ENCODE measurements around the gene FOXA1. TPM values are rescaled to one million over a fixed set of nuclear protein-coding genes. Genes with fewer than 3 reads are reported as not detected.

The FOXA1 gene
- total and polyA plus RNA-seq, 2 of the 8 experiments (the other 6 are each of a cell fraction or from before 2014, with no cell fraction given): 0.08 to 0.20 TPM

- no peak for FAIRE-seq
- H2AK5ac ChIP-seq (ENCODE audit: low read depth, low read length): no peak overlapping the region
- CTCF ChIA-PET (ENCODE audit: partially characterized antibody): interaction anchor here (0.6 to 7.6 kb wide), 11 partner anchors 8 to 371 kb away, joined by 3 to 62 read pairs (median 6); no protein-coding TSS in a partner anchor
Measured at GRCh38 chr14:37600880-37601741, 6.1 kb upstream of the FOXA1 start.

More at GRCh38 chr14:37600880-37601741, 6.1 kb upstream of the FOXA1 start:
- Histone ChIP-seq H3K4ac (replicated peaks; ENCODE audit: insufficient read length, low read depth, low read length) (no peak overlapping the region), H3K18ac (ENCODE audit: extremely low read depth, low read length) (no peak overlapping the region), H3K9ac (replicated peaks in 1 of 4; ENCODE audit: extremely low read depth in 1 of 4, low read depth in 3 of 4, low read length in 3 of 4) (no peak overlapping the region), H3K4me2 (ENCODE audit: insufficient read depth in 1 of 2, low read depth in 2 of 2, low read length in 2 of 2) (no peak overlapping the region; a peak in 1 of 4 replicates), H2BK120ac (replicated peaks; ENCODE audit: low read depth, low read length) (no peak overlapping the region), H3K9me3 (ENCODE audit: insufficient read depth in 2 of 2, low read depth in 1 of 2, low read length in 1 of 2) (no peaks in the 10 kb centered on the region), H3K23me2 (ENCODE audit: low read depth, low read length) (peaks cover 5% of the 10 kb centered on the region), H4K5ac (ENCODE audit: insufficient read length, low read depth, low read length) (no peak overlapping the region), H2AFZ (ENCODE audit: low read length) (no peak overlapping the region), H2BK5ac (ENCODE audit: low read depth, low read length) (no peak overlapping the region), H3K27ac (ENCODE audit: low read depth, low read length) (no peak overlapping the region), H3K36me3 (ENCODE audit: control insufficient read depth in 2 of 4, insufficient read depth in 4 of 4, low read length in 3 of 4) (no peaks in the 10 kb centered on the region), H3K23ac (ENCODE audit: insufficient read length) (no peak overlapping the region), H2BK12ac (ENCODE audit: low read depth, low read length) (no peak overlapping the region), H4K8ac (ENCODE audit: extremely low read depth, insufficient read depth, low read length) (no peak overlapping the region), H3K4me1 (replicated peaks in 1 of 4; ENCODE audit: control insufficient read depth in 3 of 4, insufficient read depth in 4 of 4, low read length in 3 of 4) (peaks cover 0 to 19% (median 13%) of the 10 kb centered on the region in 4 experiments; a peak in 6 of 7 replicates), H4K91ac (replicated peaks; ENCODE audit: insufficient read length, low read length) (no peak overlapping the region), H3K4me3 (ENCODE audit: extremely low read depth in 1 of 4, insufficient read depth in 2 of 4, low read depth in 3 of 4, low read length in 4 of 4) (no peak overlapping the region), H2BK15ac (ENCODE audit: low read length) (no peak overlapping the region), H3K14ac (ENCODE audit: insufficient read length) (no peak overlapping the region), H3K27me3 (replicated peaks in 1 of 4; ENCODE audit: control insufficient read depth in 3 of 4, extremely low read depth in 1 of 4, insufficient read depth in 3 of 4, low read length in 3 of 4) (peaks cover 62 to 91% (median 84%) of the 10 kb centered on the region in 4 experiments), H3K79me1 (ENCODE audit: low read depth, low read length) (no peaks in the 10 kb centered on the region), H2BK20ac (ENCODE audit: low read length) (no peak overlapping the region), H4K20me1 (replicated peaks in 1 of 2; ENCODE audit: control insufficient read depth in 1 of 2, insufficient read depth in 2 of 2, low read length in 2 of 2) (peaks cover 6 to 23% of the 10 kb centered on the region in 2 experiments), H3K56ac (replicated peaks; ENCODE audit: insufficient read length, low read depth, low read length) (no peak overlapping the region), H3K79me2 (ENCODE audit: control insufficient read depth in 1 of 2, insufficient read depth in 2 of 2, low read length in 2 of 2) (no peaks in the 10 kb centered on the region)
- WGBS, 2 experiments (ENCODE audit: extremely low coverage in 1 of 2, insufficient coverage in 1 of 2, insufficient read length in 1 of 2, insufficient replicate concordance in 2 of 2, low coverage in 1 of 2, low lambda C conversion rate in 2 of 2, missing lambda C conversion rate in 1 of 2): 93% methylated on average over 4 of the region's 4 CpGs; no CpG with 5 or more reads in 1 of the 2 experiments
- POLR2A ChIA-PET (ENCODE audit: partially characterized antibody): interaction anchor here (0.6 to 1.5 kb wide), 3 partner anchors 9 to 403 kb away, joined by 3 to 5 read pairs (median 4); partner anchors contain the start of gene MIPOL1
- no peak for DNase-seq (ENCODE audit: low read depth in 1 of 2, low spot score in 2 of 2)
- TF ChIP-seq BRCA1 (IDR thresholded peaks at IDR 0.05; ENCODE audit: low read depth, low read length) (no peak), ZNF274 (IDR thresholded peaks at IDR 0.05; ENCODE audit: borderline replicate concordance, extremely low read depth, low read length) (no peak), ASH2L (IDR thresholded peaks at IDR 0.05; ENCODE audit: low read length) (no peak), SIRT6 (IDR thresholded peaks at IDR 0.05; ENCODE audit: low read length) (no peak), TBP (IDR thresholded peaks at IDR 0.05; ENCODE audit: low read depth, low read length) (no peak)
